Colon (tissue), 2 donors: ENCODE results near the gene NRXN2.

Source experiments
- FAIRE-seq: peaks from 2 replicates; lab custom pipeline; 2012; peaks lifted over from hg19 to GRCh38; lab: Jason Lieb, UNC
- donor health status: control.
- donor health status: control.

Gene NRXN2

GRCh38 chr11:64723117-64723906 is at the start of gene NRXN2:
Gene NRXN2 (minus strand): TSS chr11:64723197. CDS start chr11:64713699, 9,498 bp downstream.
- FAIRE-seq, result no peak

- FAIRE-seq, result no peak
Measured at GRCh38 chr11:64772303-64773018, 49.5 kb upstream of the NRXN2 start.

GRCh38 chr11:64771861-64772260 is 48.9 kb upstream of the NRXN2 start:
- FAIRE-seq, result no peak

- no peak for FAIRE-seq
Measured at GRCh38 chr11:64770120-64770519, 47.1 kb upstream of the NRXN2 start.

- FAIRE-seq, result no peak
Measured at GRCh38 chr11:64769283-64769682, 46.3 kb upstream of the NRXN2 start.

GRCh38 chr11:64768300-64768694 is 45.3 kb upstream of the NRXN2 start:
- FAIRE-seq, result no peak

GRCh38 chr11:64767344-64768299 is 44.6 kb upstream of the NRXN2 start:
- FAIRE-seq, result no peak

- FAIRE-seq, result no peak
Measured at GRCh38 chr11:64766881-64767280, 43.9 kb upstream of the NRXN2 start.

- FAIRE-seq, result no peak
Measured at GRCh38 chr11:64765851-64766665, 43.1 kb upstream of the NRXN2 start.

GRCh38 chr11:64765291-64765850 is 42.4 kb upstream of the NRXN2 start:
- FAIRE-seq, result no peak

GRCh38 chr11:64764753-64765152 is 41.8 kb upstream of the NRXN2 start:
- FAIRE-seq, result no peak

- FAIRE-seq, result no peak
Measured at GRCh38 chr11:64764040-64764611, 41.1 kb upstream of the NRXN2 start.

- no peak for FAIRE-seq
Measured at GRCh38 chr11:64763526-64764039, 40.6 kb upstream of the NRXN2 start.

- FAIRE-seq, result no peak
Measured at GRCh38 chr11:64762674-64763525, 39.9 kb upstream of the NRXN2 start.

- no peak for FAIRE-seq
Measured at GRCh38 chr11:64762277-64762673, 39.3 kb upstream of the NRXN2 start.

- FAIRE-seq, result no peak
Measured at GRCh38 chr11:64760759-64761420, 37.9 kb upstream of the NRXN2 start.

GRCh38 chr11:64759722-64760719 is 37.0 kb upstream of the NRXN2 start, which contains the start of gene PYGM:
Gene PYGM (minus strand): TSS chr11:64759974. CDS start chr11:64759898, 76 bp downstream.
- FAIRE-seq, result no peak
